GM18873 (cell line): ENCODE results near the gene ZNF385A.

Experiments
- ATAC-seq: cut with Tn5 transposase; IDR thresholded peaks from one replicate; pipeline ENCODE4 v1.9.1; 2021; ENCODE audit warnings: mild to moderate bottlenecking, moderate library complexity, moderate number of reproducible peaks; ENCODE audit not compliant: unreplicated experiment, low FRiP score

The ZNF385A gene

GRCh38 chr12:54377007-54377406 lies 7.5 kb downstream of the ZNF385A start:
- ATAC-seq, result no peak

GRCh38 chr12:54376596-54376995 lies 7.9 kb downstream of the ZNF385A start:
- ATAC-seq, result no peak

- no peak for ATAC-seq
These were observed 9.3 kb downstream of the ZNF385A start for GRCh38 chr12:54375259-54375579.

- ATAC-seq, result no peak
These were observed 9.8 kb downstream of the ZNF385A start for GRCh38 chr12:54374562-54375258.

GRCh38 chr12:54373649-54374561 lies 10.6 kb downstream of the ZNF385A start:
- ATAC-seq, result no peak

- no peak for ATAC-seq
These were observed 12.3 kb downstream of the ZNF385A start for GRCh38 chr12:54372113-54372806.

GRCh38 chr12:54371328-54372112 lies 13.0 kb downstream of the ZNF385A start:
- ATAC-seq, result no peak

- no peak for ATAC-seq
These were observed 14.3 kb downstream of the ZNF385A start for GRCh38 chr12:54370171-54370730.

GRCh38 chr12:54369597-54370131 lies 14.9 kb downstream of the ZNF385A start:
- ATAC-seq, result no peak

GRCh38 chr12:54368709-54369596 lies 15.6 kb downstream of the ZNF385A start:
- no peak for ATAC-seq

GRCh38 chr12:54368025-54368708 lies 16.4 kb downstream of the ZNF385A start:
- no peak for ATAC-seq

- ATAC-seq, result no peak
These were observed 20.1 kb downstream of the ZNF385A start, which contains the start of gene GPR84 for GRCh38 chr12:54364413-54364812. TSS of gene GPR84 (minus strand) at chr12:54364486. CDS start at chr12:54363851, 635 bp downstream.

- no peak for ATAC-seq
These were observed 20.9 kb downstream of the ZNF385A start for GRCh38 chr12:54363618-54364017.

GRCh38 chr12:54363047-54363446 lies 21.5 kb downstream of the ZNF385A start:
- ATAC-seq, result no peak

- ATAC-seq, result no peak
These were observed 23.6 kb downstream of the ZNF385A start for GRCh38 chr12:54360717-54361456.

- ATAC-seq, result no peak
These were observed 24.7 kb downstream of the ZNF385A start for GRCh38 chr12:54359762-54360351.
